Transverse colon (tissue), 4 donors: ENCODE data around the gene MTMR3. TPM values are rescaled to one million over a fixed set of nuclear protein-coding genes. Genes with fewer than 3 reads are reported as not detected.
A peak's percentile ranks its signal among the peaks of the same experiment; 100 is the strongest.

ENCODE experiments used
- DNase-seq: peaks from one replicate; pipeline ENCODE4 v3.0.0-alpha.2; 2019
- H3K27ac ChIP-seq, 4 donors: fragments of 200-600 bp; sonication (generic); 2 replicates each; pipeline ENCODE4 v1.5.1; 2016 to 2018; ENCODE audit warnings: inconsistent platforms in 4 of 4
- H3K27me3 ChIP-seq: fragments of 200-600 bp; sonication (generic); 2 replicates; pipeline ENCODE4 v1.5.1; 2017; ENCODE audit warnings: inconsistent platforms
- H3K36me3 ChIP-seq, 4 donors: fragments of 200-600 bp; sonication (generic); 2 replicates each; pipeline ENCODE4 v1.5.1; 2017 to 2019; ENCODE audit warnings: inconsistent platforms in 4 of 4
- H3K4me1 ChIP-seq, 4 donors: fragments of 200-600 bp; sonication (generic); 2 replicates each; pipeline ENCODE4 v1.5.1; 2017 to 2020; ENCODE audit warnings: inconsistent platforms in 4 of 4
- H3K4me3 ChIP-seq, 4 donors: fragments of 200-600 bp; sonication (generic); 1 replicate in 1 of 4; 2 replicates in 3 of 4; pipeline versions ENCODE4 v1.5.1 to v1.6.1; 2017 to 2019; ENCODE audit warnings: inconsistent platforms in 4 of 4
- H3K9me3 ChIP-seq, 2 donors: fragments of 200-600 bp; sonication (generic); 2 replicates each; pipeline ENCODE4 v1.5.1; 2017 to 2019; ENCODE audit warnings: inconsistent platforms in 2 of 2
- EP300 ChIP-seq: sonication (generic); formaldehyde crosslinking; IDR thresholded peaks from one replicate; pipeline ENCODE4 v1.6.1; 2017; ENCODE audit warnings: antibody characterized with exemption, low read depth
- POLR2A ChIP-seq: fragments of 450-650 bp; IDR thresholded peaks from one replicate; pipeline ENCODE4 v1.6.1; 2016; ENCODE audit warnings: antibody characterized with exemption, mild to moderate bottlenecking, moderate library complexity
- POLR2AphosphoS5 ChIP-seq, 3 donors: sonication (generic); formaldehyde crosslinking; IDR thresholded peaks; one replicate each; pipeline ENCODE4 v1.6.1; 2016; ENCODE audit warnings: antibody characterized with exemption in 3 of 3
- WGBS, 2 donors: methylation state at CpG; one replicate each; pipeline ENCODE4 v1.1.5; 2018; ENCODE audit warnings: low coverage in 1 of 2; 5-methylcytosine and 5-hydroxymethylcytosine counted together
- in situ Hi-C, 4 donors: fragments of 200-750 bp; cut with MboI; loops; one replicate each; pipeline versions ENCODE4 v1.15.0 to v1.15.1; 2017; ENCODE audit warnings: low sequenced_read_pairs in 3 of 4, low pct_ligation_motif_present in 1 of 4, low pct_unique_long_range_greater_than_20kb in 1 of 4
- intact Hi-C: fragments of 100-400 bp; cut with DNase I; formaldehyde crosslinking; loops from one replicate; pipeline ENCODE4 v1.15.1; 2023; ENCODE audit warnings: low total_unique reads
- total RNA-seq, 4 donors: library from RNA; depleted of rRNA; stranded (reverse); fragments of >200 nt; gene quantifications; one replicate each; pipeline ENCODE4 v1.1.0, GENCODE V29; 2016
- TF ChIP-seq, protein P1 (sequence below), 5 experiments: fragments of 200-600 bp in 3 of 5; fragments of 450-650 bp in 2 of 5; sonication (generic) in 3 of 5; IDR thresholded peaks; 1 replicate in 2 of 5; 2 replicates in 3 of 5; pipeline ENCODE4 v1.5.1; 2016 to 2017; ENCODE audit warnings: antibody characterized with exemption in 5 of 5, inconsistent platforms in 3 of 5, mild to moderate bottlenecking in 2 of 5, moderate library complexity in 1 of 5

Gene MTMR3
- total RNA-seq, 4 donors from 2014 or later: 52.5 to 92.7 (median 70.2) TPM

DNA sequence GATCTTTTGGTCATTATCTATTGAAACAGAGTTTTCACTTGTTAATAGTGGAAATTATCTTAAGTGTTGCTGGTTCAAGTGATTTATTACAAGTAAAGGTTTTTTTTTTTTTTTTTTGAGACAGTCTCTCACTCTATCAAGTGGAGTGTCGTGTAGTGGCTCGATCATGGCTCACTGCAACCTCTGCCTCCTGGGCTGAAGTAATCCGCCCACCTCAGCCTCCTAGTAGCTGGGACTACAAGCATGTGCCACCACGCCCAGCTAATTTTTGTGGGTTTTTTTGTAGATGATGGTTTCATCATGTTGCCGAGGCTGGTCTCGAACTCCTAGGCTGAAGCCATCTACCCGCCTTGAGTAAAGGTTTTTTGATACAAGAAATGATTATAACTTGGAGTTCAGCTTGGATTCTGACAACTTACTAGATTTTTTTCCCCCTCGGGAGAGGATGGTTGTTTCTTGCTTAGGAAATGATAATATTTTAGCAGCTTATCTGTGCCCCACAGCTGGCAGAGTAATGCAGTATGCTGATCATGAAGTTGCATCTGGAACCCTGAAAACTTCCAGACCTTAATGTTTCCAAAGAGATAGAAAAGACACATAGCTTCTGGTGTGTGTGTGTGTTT lies 68.9 kb downstream of the MTMR3 start:
- Histone ChIP-seq H3K9me3 (no peaks in the 10 kb centered on the region), H3K36me3 (no peaks in the 10 kb centered on the region), H3K4me1 (peaks cover 0 to 52% (median 14%) of the 10 kb centered on the region in 4 donors), H3K27ac (no peak overlapping the region), H3K27me3 (no peaks in the 10 kb centered on the region), H3K4me3 (no peak overlapping the region)
- no peak for DNase-seq
- in situ Hi-C loops: no loop called here
- intact Hi-C loops: no loop called here
- TF ChIP-seq EP300: no peak
- no peak for TF ChIP-seq POLR2AphosphoS5 (IDR thresholded peaks at IDR 0.05)
- no peak for TF ChIP-seq POLR2A
- TF ChIP-seq, protein P1, sequence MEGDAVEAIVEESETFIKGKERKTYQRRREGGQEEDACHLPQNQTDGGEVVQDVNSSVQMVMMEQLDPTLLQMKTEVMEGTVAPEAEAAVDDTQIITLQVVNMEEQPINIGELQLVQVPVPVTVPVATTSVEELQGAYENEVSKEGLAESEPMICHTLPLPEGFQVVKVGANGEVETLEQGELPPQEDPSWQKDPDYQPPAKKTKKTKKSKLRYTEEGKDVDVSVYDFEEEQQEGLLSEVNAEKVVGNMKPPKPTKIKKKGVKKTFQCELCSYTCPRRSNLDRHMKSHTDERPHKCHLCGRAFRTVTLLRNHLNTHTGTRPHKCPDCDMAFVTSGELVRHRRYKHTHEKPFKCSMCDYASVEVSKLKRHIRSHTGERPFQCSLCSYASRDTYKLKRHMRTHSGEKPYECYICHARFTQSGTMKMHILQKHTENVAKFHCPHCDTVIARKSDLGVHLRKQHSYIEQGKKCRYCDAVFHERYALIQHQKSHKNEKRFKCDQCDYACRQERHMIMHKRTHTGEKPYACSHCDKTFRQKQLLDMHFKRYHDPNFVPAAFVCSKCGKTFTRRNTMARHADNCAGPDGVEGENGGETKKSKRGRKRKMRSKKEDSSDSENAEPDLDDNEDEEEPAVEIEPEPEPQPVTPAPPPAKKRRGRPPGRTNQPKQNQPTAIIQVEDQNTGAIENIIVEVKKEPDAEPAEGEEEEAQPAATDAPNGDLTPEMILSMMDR (IDR thresholded peaks at IDR 0.05): no peak
- WGBS, 2 donors: 84 to 86% methylated on average over 8 of the region's 8 CpGs

DNA sequence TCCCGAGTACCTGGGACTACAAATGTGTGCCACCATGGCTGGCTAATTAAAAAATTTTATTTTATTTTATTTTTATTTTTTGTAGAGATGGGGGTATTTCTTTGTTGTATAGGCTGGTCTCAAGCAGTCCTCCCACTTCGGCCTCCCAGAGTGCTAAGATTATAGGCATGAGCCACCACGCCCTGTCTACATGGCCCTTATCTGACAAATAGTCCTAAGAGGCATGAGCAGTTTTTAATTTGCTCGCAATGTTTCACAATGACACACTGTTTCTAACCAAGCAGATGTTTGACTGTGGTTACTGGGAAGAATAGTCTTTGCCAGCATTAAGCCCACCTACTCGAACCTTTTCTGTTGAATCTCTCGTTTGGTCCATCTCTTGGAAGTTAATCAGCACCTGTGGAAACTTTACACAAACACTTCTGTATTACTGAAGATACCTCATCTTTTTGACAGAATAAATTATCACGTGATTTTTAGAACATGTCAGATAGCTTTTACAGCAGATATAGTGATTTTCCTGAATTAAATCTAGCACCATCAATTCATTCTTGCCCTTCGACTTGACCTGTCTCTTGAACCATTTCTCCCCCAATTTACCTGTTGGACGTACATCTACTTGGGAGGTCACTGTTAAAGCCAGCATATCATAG lies 71.4 kb downstream of the MTMR3 start:
- Histone ChIP-seq H3K4me3 (no peak overlapping the region), H3K27ac (no peak overlapping the region), H3K9me3 (no peaks in the 10 kb centered on the region), H3K4me1 (peaks cover 3 to 60% (median 16%) of the 10 kb centered on the region in 4 donors), H3K36me3 (no peaks in the 10 kb centered on the region), H3K27me3 (no peaks in the 10 kb centered on the region)
- no peak for DNase-seq
- 77 to 82% methylated on average over 8 to 9 of the region's 9 CpGs for WGBS, 2 donors
- intact Hi-C loops: no loop called here
- TF ChIP-seq EP300: no peak
- no peak for TF ChIP-seq POLR2AphosphoS5 (IDR thresholded peaks at IDR 0.05)
- no peak for TF ChIP-seq POLR2A
- TF ChIP-seq, protein P1 (IDR thresholded peaks at IDR 0.05): no peak
- in situ Hi-C loops: no loop called here

DNA sequence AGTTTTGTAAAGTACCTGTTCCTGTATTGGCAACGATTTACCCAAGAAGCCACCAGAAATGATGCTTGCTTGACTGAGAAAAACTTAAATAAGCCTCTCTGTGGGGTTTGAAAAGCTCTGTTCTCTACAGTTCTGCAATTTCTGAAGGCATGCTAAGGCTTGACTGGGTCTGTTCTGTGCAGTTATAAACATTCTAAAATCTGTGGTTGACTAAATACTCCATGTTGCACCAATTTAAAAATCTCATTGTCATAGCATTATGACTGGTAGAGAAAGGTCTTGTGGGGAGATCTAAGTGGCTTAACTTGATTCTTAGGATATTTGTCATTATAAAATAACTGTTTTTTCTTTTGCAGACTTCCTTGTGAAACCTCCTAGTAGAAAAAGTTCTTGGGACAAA lies 73.7 kb downstream of the MTMR3 start:
- no peaks in the 10 kb centered on the region for H3K9me3 ChIP-seq
- H3K4me1 ChIP-seq: peaks cover 0 to 54% (median 15%) of the 10 kb centered on the region in 4 donors
- no peaks in the 10 kb centered on the region for H3K36me3 ChIP-seq
- no peaks in the 10 kb centered on the region for H3K27me3 ChIP-seq
- no peak overlapping the region for H3K27ac ChIP-seq
- TF ChIP-seq, protein P1 (IDR thresholded peaks at IDR 0.05): no peak
- in situ Hi-C loops (no loop called here), intact Hi-C loops (no loop called here)
- no peak overlapping the region for H3K4me3 ChIP-seq
- DNase-seq: no peak
- 88% methylated on average over 1 of the region's 1 CpG; no CpG with 5 or more reads in 1 of the 2 donors for WGBS, 2 donors

DNA sequence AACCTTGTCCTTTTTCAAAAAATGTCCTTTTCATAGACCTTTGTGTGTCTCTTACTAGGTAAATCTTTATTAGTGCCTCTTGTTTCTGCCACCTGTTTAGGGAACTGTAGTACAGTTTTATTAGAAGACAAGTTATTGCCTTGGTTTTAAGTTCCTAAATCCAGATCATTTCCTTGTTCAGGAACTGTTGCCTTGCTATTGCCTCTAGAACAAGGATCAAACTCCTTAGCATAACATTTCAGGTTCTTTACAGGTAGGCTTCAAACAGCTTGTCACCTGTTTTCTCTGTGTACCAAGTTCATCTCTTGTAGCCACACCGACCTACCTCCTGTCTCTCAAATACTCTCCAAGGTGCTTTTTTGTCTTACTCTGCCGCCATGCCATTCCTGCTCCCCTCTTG lies 75.2 kb downstream of the MTMR3 start:
- Histone ChIP-seq H3K27me3 (no peaks in the 10 kb centered on the region), H3K4me3 (no peak overlapping the region), H3K27ac (peak overlapping the region; percentile 38 to 75 (median 67)), H3K9me3 (no peaks in the 10 kb centered on the region), H3K36me3 (no peaks in the 10 kb centered on the region), H3K4me1 (peaks cover 0 to 48% (median 15%) of the 10 kb centered on the region in 4 donors)
- DNase-seq: no peak
- intact Hi-C loops (no loop called here), in situ Hi-C loops (no loop called here)
- peak in 1 of 3 donors; percentile 29 for TF ChIP-seq POLR2AphosphoS5 (IDR thresholded peaks at IDR 0.05)
- TF ChIP-seq, protein P1 (IDR thresholded peaks at IDR 0.05): no peak
- 85% methylated on average over 2 of the region's 2 CpGs; no CpG with 5 or more reads in 1 of the 2 donors for WGBS, 2 donors
